Fibroblast of lung (primary cell): Measurements from ENCODE around the gene SEC24C. TPM values are rescaled to one million over a fixed set of nuclear protein-coding genes. Genes with fewer than 3 reads are reported as not detected.
A peak's percentile ranks its signal among the peaks of the same experiment; 100 is the strongest.

Experiments
- DNase-seq, 2 donors: peaks; one replicate each; pipeline versions ENCODE4 v3.0.0 to v3.0.0-alpha.2; 2010; ENCODE audit warnings: low read depth in 2 of 2
- H2AFZ ChIP-seq: 2 replicates; pipeline ENCODE4 v1.5.1; 2012; ENCODE audit warnings: low read length, control low read depth, inconsistent platforms
- H3K27ac ChIP-seq: 2 replicates; pipeline ENCODE4 v1.5.1; 2011; ENCODE audit warnings: low read length, control low read depth; ENCODE audit not compliant: insufficient read depth
- H3K27me3 ChIP-seq: 2 replicates; pipeline ENCODE4 v1.5.1; 2011; ENCODE audit warnings: mild to moderate bottlenecking, low read length; ENCODE audit not compliant: control insufficient read depth, insufficient read depth
- H3K36me3 ChIP-seq: 2 replicates; pipeline ENCODE4 v1.5.1; 2011; ENCODE audit warnings: low read length; ENCODE audit not compliant: control insufficient read depth, insufficient read depth
- H3K4me1 ChIP-seq: 2 replicates; pipeline ENCODE4 v1.5.1; 2011; ENCODE audit warnings: low read length; ENCODE audit not compliant: control insufficient read depth, insufficient read depth; ENCODE audit errors: extremely low read depth
- H3K4me2 ChIP-seq: 2 replicates; pipeline ENCODE4 v1.5.1; 2011; ENCODE audit warnings: low read length, control low read depth; ENCODE audit not compliant: insufficient read depth; ENCODE audit errors: extremely low read depth
- H3K4me3 ChIP-seq, 4 experiments: fragments of 200-600 bp in 1 of 4; sonication (generic) in 1 of 4; replicated peaks in 1 of 4; 2 replicates each; pipeline ENCODE4 v1.5.1; 2011 to 2016; ENCODE audit warnings: low read length in 4 of 4, low read depth in 3 of 4, mild to moderate bottlenecking in 3 of 4, control low read depth in 2 of 4, inconsistent platforms in 1 of 4, mixed read lengths in 1 of 4; ENCODE audit not compliant: insufficient read depth in 1 of 4; ENCODE audit errors: control extremely low read depth in 1 of 4
- H3K79me2 ChIP-seq: 2 replicates; pipeline ENCODE4 v1.5.1; 2012; ENCODE audit warnings: mild to moderate bottlenecking, low read length, inconsistent platforms; ENCODE audit not compliant: control insufficient read depth, insufficient read depth
- H3K9ac ChIP-seq: 2 replicates; pipeline ENCODE4 v1.5.1; 2011; ENCODE audit warnings: mild to moderate bottlenecking, low read length, control low read depth; ENCODE audit not compliant: insufficient read depth
- H3K9me3 ChIP-seq: 2 replicates; pipeline ENCODE4 v1.5.1; 2012; ENCODE audit warnings: low read depth, low read length; ENCODE audit not compliant: control insufficient read depth, insufficient read depth
- H4K20me1 ChIP-seq: 2 replicates; pipeline ENCODE4 v1.5.1; 2011; ENCODE audit warnings: low read length; ENCODE audit not compliant: control insufficient read depth, insufficient read depth; ENCODE audit errors: extremely low read depth
- CTCF ChIP-seq, 2 donors: IDR thresholded peaks in 1 of 2; conservative IDR thresholded peaks in 1 of 2; 1 replicate in 1 of 2; 2 replicates in 1 of 2; pipeline ENCODE4 v1.5.1; 2011 to 2012; ENCODE audit warnings: low read length in 2 of 2, control low read depth in 1 of 2, inconsistent platforms in 1 of 2, low read depth in 1 of 2, mild to moderate bottlenecking in 1 of 2
- EZH2 ChIP-seq: IDR thresholded peaks from 2 replicates; pipeline ENCODE4 v1.5.1; 2012; ENCODE audit warnings: low read length, control low read depth, mild to moderate bottlenecking; ENCODE audit errors: missing control alignments
- polyA plus RNA-seq, 2 donors: library from polyadenylated mRNA; depleted of rRNA in 1 of 2; stranded (reverse) in 1 of 2; unstranded in 1 of 2; fragments of >200 nt; gene quantifications; 2 replicates each; pipeline ENCODE4 v1.2.1, GENCODE V29; 2011 to 2012; ENCODE audit warnings: missing spikeins in 1 of 2
- total RNA-seq: library from RNA; depleted of rRNA; stranded (reverse); fragments of >200 nt; gene quantifications from 2 replicates; pipeline ENCODE4 v1.2.1, GENCODE V29; 2014

Gene SEC24C
- total and polyA plus RNA-seq, 2 donors (not counting 1 experiment from before 2014, with no cell fraction given) = 58.0 to 60.4 TPM

GRCh38 chr10:73819513-73820093 is 75.4 kb downstream of the SEC24C start:
- Histone ChIP-seq H3K79me2 (no peaks in the 10 kb centered on the region), H3K36me3 (peaks cover 9% of the 10 kb centered on the region), H3K4me2 (no peak overlapping the region), H3K9me3 (no peaks in the 10 kb centered on the region), H3K9ac (no peak overlapping the region), H3K27ac (no peak overlapping the region), H3K4me1 (peaks cover 4% of the 10 kb centered on the region), H3K27me3 (no peaks in the 10 kb centered on the region), H4K20me1 (no peaks in the 10 kb centered on the region), H3K4me3 (no peak overlapping the region), H2AFZ (no peak overlapping the region)
- DNase-seq = no peak
- TF ChIP-seq EZH2 (no peak), CTCF (conservative IDR thresholded peaks at IDR 0.05 in 1 of 2, IDR thresholded peaks at IDR 0.05 in 1 of 2; ENCODE audit: low read depth in 1 of 2, low read length in 2 of 2) (peak in 1 of 2 donors; percentile 5)

Other genes starting within 250 kb of the SEC24C start
- gene PPP3CB, start 248.3 kb upstream of the SEC24C start, total RNA-seq = 21.3 and 27.1 TPM in 2 replicates
- gene PPP3CB, start 248.3 kb upstream of the SEC24C start, polyA plus RNA-seq = 34.1 and 38.8 TPM in 2 replicates
- gene USP54, start 153.0 kb upstream of the SEC24C start, total RNA-seq = 6.4 and 9.9 TPM in 2 replicates
- gene USP54, start 153.0 kb upstream of the SEC24C start, polyA plus RNA-seq = 7.8 and 9.5 TPM in 2 replicates
- 0.17 and 0.51 TPM in 2 replicates for gene MYOZ1, start 102.9 kb upstream of the SEC24C start, total RNA-seq
- gene MYOZ1, start 102.9 kb upstream of the SEC24C start, polyA plus RNA-seq = 0.12 TPM in 1 of 2 replicates, not detected in the other
- under 0.01 TPM in 1 of 2 replicates, not detected in the other for gene SYNPO2L, start 88.3 kb upstream of the SEC24C start, total RNA-seq
- gene SYNPO2L, start 88.3 kb upstream of the SEC24C start, polyA plus RNA-seq = 0.11 and 0.27 TPM in 2 replicates
- 1.8 and 3.1 TPM in 2 replicates for gene AGAP5, start 46.3 kb upstream of the SEC24C start, total RNA-seq
- 1.8 and 1.9 TPM in 2 replicates for gene AGAP5, start 46.3 kb upstream of the SEC24C start, polyA plus RNA-seq
- 16.2 and 21.3 TPM in 2 replicates for gene CHCHD1, start 37.7 kb downstream of the SEC24C start, total RNA-seq
- 31.0 and 35.8 TPM in 2 replicates for gene CHCHD1, start 37.7 kb downstream of the SEC24C start, polyA plus RNA-seq
- gene ZSWIM8, start 41.2 kb downstream of the SEC24C start, total RNA-seq = 47.0 and 60.9 TPM in 2 replicates
- gene ZSWIM8, start 41.2 kb downstream of the SEC24C start, polyA plus RNA-seq = 37.9 and 53.3 TPM in 2 replicates
- gene NDST2, start 67.2 kb downstream of the SEC24C start, total RNA-seq = 10.5 and 12.6 TPM in 2 replicates
- gene NDST2, start 67.2 kb downstream of the SEC24C start, polyA plus RNA-seq = 15.2 and 17.9 TPM in 2 replicates
- 19.8 and 25.9 TPM in 2 replicates for gene CAMK2G, start 130.2 kb downstream of the SEC24C start, total RNA-seq
- gene CAMK2G, start 130.2 kb downstream of the SEC24C start, polyA plus RNA-seq = 26.6 and 32.2 TPM in 2 replicates
- 60.1 and 93.6 TPM in 2 replicates for gene PLAU, start 166.8 kb downstream of the SEC24C start, total RNA-seq
- gene PLAU, start 166.8 kb downstream of the SEC24C start, polyA plus RNA-seq = 98.9 and 332 TPM in 2 replicates